GM21737 (cell line): ENCODE data around the gene SYT7.

Experiments used
- ATAC-seq: cut with Tn5 transposase; IDR thresholded peaks from one replicate; pipeline ENCODE4 v1.9.1; 2021; ENCODE audit warnings: mild to moderate bottlenecking, moderate library complexity; ENCODE audit not compliant: unreplicated experiment

SYT7 gene

GRCh38 chr11:61586792-61587430 is 6.0 kb upstream of the SYT7 start:
- no peak for ATAC-seq

- ATAC-seq = no peak
These were observed 4.2 kb upstream of the SYT7 start for GRCh38 chr11:61585115-61585514.

- ATAC-seq = no peak
These were observed 1.1 kb upstream of the SYT7 start for GRCh38 chr11:61581931-61582330.

GRCh38 chr11:61580271-61580888 is 496 bp downstream of the SYT7 start:
- no peak for ATAC-seq

GRCh38 chr11:61579676-61580270 is 1.1 kb downstream of the SYT7 start:
- no peak for ATAC-seq

GRCh38 chr11:61578819-61579675 is 1.8 kb downstream of the SYT7 start:
- ATAC-seq = no peak

GRCh38 chr11:61577383-61578118 is 3.3 kb downstream of the SYT7 start:
- ATAC-seq = no peak

GRCh38 chr11:61575886-61576861 is 4.7 kb downstream of the SYT7 start:
- ATAC-seq = no peak

- no peak for ATAC-seq
These were observed 6.3 kb downstream of the SYT7 start for GRCh38 chr11:61574611-61575010.

- no peak for ATAC-seq
These were observed 8.0 kb downstream of the SYT7 start for GRCh38 chr11:61572913-61573312.

- no peak for ATAC-seq
These were observed 9.0 kb downstream of the SYT7 start for GRCh38 chr11:61571869-61572268.

- ATAC-seq = no peak
These were observed 9.5 kb downstream of the SYT7 start for GRCh38 chr11:61571337-61571736.

GRCh38 chr11:61569701-61570100 is 11.2 kb downstream of the SYT7 start:
- no peak for ATAC-seq

GRCh38 chr11:61569018-61569417 is 11.9 kb downstream of the SYT7 start:
- no peak for ATAC-seq

- ATAC-seq = no peak
These were observed 13.4 kb downstream of the SYT7 start for GRCh38 chr11:61567286-61568061.

- no peak for ATAC-seq
These were observed 15.8 kb downstream of the SYT7 start for GRCh38 chr11:61564936-61565696.

GRCh38 chr11:61560751-61561150 is 20.1 kb downstream of the SYT7 start:
- no peak for ATAC-seq

- no peak for ATAC-seq
These were observed 24.3 kb downstream of the SYT7 start for GRCh38 chr11:61556621-61557020.
